Measurements from ENCODE around the gene LCN1.

Gene LCN1

GRCh38 chr9:135574943-135575342 is 53.7 kb downstream of the LCN1 start:
- Histone ChIP-seq H3K9ac (ENCODE audit: low read depth, low read length) (no peak overlapping the region), H3K27me3 (ENCODE audit: insufficient read depth, low read length) (no peaks in the 10 kb centered on the region), H3K4me3 (ENCODE audit: low read length) (no peak overlapping the region), H3K36me3 (ENCODE audit: insufficient read depth, low read depth, low read length) (no peaks in the 10 kb centered on the region), H3K27ac (ENCODE audit: low read length) (no peak overlapping the region), H3K9me3 (ENCODE audit: insufficient read depth, low read depth, low read length) (no peaks in the 10 kb centered on the region), H3K4me1 (ENCODE audit: insufficient read depth, low read length) (peaks cover 6% of the 10 kb centered on the region; the same call in 1 of the 2 replicates)
